ENCODE data around the gene TRIM62.
"Not testable (repeated sequence)": the region's sequence is repeated elsewhere in the genome, so short reads cannot be mapped to it uniquely, and the experiment has no call there.

The TRIM62 gene

GRCh38 chr1:33126411-33127000 lies 55.3 kb downstream of the TRIM62 start:
- FAIRE-seq (no peak), DNase-seq (ENCODE audit: insufficient read length) (no peak)
- TF ChIP-seq POLR2AphosphoS5 (IDR thresholded peaks at IDR 0.05; ENCODE audit: low read depth, low read length) = no peak

GRCh38 chr1:33124647-33125046 lies 57.2 kb downstream of the TRIM62 start:
- FAIRE-seq; DNase-seq (ENCODE audit: insufficient read length): not testable (repeated sequence)

DNA sequence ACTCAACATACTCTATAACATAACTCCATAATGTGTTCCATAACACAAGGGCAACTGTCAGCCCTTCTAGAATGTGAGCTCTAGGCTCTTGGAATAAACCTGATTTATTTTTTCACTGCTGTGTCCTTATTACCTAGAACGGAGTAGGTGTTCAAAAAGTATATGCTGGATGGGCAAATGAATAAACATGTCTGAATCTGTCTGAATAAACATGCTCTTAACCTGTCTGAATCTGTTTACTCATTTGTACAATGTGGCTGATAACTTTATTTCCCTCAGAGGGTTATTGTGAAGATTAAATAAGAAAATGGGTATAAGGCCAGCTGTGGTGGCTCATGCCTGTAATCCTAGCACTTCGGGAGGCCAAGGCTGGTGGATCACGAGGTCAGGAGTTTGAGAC lies 58.6 kb downstream of the TRIM62 start:
- TF ChIP-seq POLR2A (IDR thresholded peaks at IDR 0.05; ENCODE audit: low read depth, low read length) (no peak), POLR2AphosphoS5 (IDR thresholded peaks at IDR 0.05; ENCODE audit: low read depth, low read length) (no peak), TAF1 (IDR thresholded peaks at IDR 0.05; ENCODE audit: borderline replicate concordance, low read depth, low read length) (no peak)
- DNase-seq (ENCODE audit: insufficient read length) = no peak
- no peak for FAIRE-seq

DNA sequence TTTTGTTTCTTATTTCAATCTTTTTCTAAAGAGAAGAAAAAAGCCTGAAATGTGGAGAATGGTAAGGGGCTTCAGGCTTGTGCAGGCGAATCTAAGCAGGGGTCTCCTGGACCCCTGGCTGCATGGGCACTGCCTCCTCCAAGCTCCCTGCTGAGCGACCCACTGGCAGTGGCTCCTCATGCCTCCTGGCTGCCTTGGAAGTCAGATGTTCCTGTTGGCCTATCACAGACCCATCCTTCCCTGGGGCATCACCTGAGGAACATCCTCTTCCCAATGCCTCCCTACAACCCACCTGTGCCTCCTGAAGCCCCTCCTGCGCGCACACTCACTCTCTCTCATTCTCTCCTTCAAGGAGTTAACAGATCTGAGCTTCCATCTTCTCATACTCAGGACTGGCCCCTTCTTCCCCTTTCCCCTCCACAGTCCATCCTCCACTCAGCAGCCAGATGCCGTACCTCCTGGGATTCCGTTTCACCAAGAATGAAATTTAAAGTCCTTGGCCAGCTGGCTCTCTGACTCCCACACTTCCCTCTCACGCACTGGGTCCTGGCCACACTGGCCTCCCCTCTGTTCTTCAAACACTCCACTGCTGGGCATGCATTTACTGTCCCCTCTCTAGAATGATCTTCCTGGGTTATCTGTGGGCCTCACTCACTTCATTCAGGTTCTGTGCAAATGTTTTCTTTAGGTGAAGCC lies 59.2 kb downstream of the TRIM62 start:
- FAIRE-seq (no peak), DNase-seq (ENCODE audit: insufficient read length) (no peak)
- TF ChIP-seq POLR2AphosphoS5 (IDR thresholded peaks at IDR 0.05; ENCODE audit: low read depth, low read length) = no peak
- TF ChIP-seq POLR2A (IDR thresholded peaks at IDR 0.05; ENCODE audit: low read depth, low read length) = no peak
- TF ChIP-seq TAF1 (IDR thresholded peaks at IDR 0.05; ENCODE audit: borderline replicate concordance, low read depth, low read length) = no peak

DNA sequence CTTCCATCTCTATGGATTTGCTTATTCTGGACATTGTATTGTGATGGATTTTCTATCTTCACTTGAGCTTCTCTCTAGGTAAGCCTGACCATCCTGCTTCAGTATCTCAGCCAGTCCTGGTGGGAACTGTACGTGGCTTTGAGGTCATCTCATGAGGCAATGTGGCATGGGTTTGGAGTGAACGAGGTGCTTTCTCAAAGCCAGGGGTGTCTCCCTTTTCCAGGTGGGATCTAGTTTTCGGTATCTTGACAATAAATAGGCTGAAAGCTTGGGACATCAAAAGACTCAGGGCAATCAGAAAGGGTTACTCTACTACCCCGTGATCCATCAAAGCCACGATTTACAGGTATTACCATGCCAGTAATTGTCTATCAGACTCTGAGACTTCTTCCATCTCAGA lies 60.1 kb downstream of the TRIM62 start:
- no peak for TF ChIP-seq POLR2A (IDR thresholded peaks at IDR 0.05; ENCODE audit: low read depth, low read length)
- no peak for TF ChIP-seq POLR2AphosphoS5 (IDR thresholded peaks at IDR 0.05; ENCODE audit: low read depth, low read length)
- TF ChIP-seq TAF1 (IDR thresholded peaks at IDR 0.05; ENCODE audit: borderline replicate concordance, low read depth, low read length) = no peak
- FAIRE-seq = no peak
- DNase-seq (ENCODE audit: insufficient read length) = no peak

DNA sequence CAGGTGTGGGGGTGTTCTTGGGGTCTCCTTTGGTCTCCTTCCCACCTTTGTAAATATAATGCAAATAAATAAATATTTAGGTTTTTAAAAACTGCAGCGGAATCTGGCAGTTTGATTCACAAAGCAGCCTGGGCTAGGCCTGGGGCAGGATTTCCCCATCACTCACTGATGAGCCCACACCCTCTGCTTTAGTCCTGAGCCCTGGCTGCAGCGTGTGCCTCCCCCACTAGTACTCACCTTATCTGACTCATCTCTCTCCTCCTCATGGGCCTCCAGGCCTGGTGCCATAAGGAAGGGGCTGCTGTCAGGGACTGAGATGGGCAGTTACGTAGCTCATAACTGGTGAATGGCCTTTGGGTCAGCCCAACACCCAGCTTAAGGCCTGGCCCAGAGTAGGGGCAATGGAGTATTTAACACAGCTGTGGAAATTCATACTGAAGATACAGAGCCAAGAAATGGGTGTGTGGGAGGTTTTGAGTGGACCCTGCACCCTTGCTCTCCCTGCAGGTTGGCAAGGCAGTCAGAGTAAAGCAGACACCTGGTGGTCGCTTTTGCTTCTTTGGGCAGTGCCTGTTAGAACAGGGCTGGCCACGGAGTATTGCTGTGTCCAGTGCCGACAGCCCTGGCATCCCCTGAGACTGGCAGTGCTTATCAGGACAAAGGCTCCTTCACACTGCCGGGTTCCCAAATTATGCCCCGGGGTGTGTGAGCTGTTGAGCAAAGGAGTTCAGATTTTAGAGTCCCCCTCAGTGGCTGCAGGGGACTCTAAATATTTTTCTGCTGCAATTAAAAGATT lies 61.2 kb downstream of the TRIM62 start:
- no peak for FAIRE-seq
- TF ChIP-seq POLR2AphosphoS5 (IDR thresholded peaks at IDR 0.05; ENCODE audit: low read depth, low read length) (peak; percentile 37; the same call in 1 of the 2 replicates), POLR2A (IDR thresholded peaks at IDR 0.05; ENCODE audit: low read depth, low read length) (no peak)
- DNase-seq (ENCODE audit: insufficient read length) = peak; percentile 57

DNA sequence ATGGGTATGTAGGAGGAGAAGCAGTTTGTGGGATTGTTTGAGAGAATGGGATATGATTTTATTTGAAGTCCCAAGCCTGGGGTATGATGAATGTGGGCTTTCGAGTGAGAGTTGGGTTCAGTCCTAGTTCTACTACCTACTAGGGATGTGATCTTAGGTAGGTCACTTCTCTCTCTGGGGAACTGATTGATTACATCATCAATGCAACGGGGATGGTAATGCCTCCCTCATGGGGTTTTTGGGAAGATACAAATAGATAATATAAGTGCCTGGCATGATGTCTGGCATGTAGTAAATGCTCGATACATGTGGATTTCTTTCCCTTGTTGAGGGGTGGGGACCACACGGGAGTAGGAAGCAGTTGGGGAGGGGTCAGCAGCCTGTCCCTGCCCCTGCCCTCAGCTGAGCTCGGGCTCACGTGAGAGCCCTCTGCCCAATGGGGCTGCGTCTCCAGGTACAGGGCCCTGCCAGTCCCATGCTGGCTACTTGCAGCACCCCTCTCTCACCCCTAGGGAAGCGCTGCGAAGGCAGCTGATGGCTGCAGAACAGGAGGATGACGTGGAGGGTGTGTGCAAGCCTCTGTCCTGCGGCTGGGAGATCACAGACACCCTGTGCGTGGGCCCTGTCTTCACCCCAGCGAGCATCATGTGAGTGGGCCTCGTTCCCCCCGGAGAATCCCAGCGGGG lies 62.2 kb downstream of the TRIM62 start:
- peak; percentile 95 for FAIRE-seq
- no peak; the same call in 1 of the 2 replicates for TF ChIP-seq POLR2A (IDR thresholded peaks at IDR 0.05; ENCODE audit: low read depth, low read length)
- TF ChIP-seq POLR2AphosphoS5 (IDR thresholded peaks at IDR 0.05; ENCODE audit: low read depth, low read length) = no peak; the same call in 1 of the 2 replicates
- no peak for TF ChIP-seq TAF1 (IDR thresholded peaks at IDR 0.05; ENCODE audit: borderline replicate concordance, low read depth, low read length)
- DNase-seq (ENCODE audit: insufficient read length) = peak; percentile 74

DNA sequence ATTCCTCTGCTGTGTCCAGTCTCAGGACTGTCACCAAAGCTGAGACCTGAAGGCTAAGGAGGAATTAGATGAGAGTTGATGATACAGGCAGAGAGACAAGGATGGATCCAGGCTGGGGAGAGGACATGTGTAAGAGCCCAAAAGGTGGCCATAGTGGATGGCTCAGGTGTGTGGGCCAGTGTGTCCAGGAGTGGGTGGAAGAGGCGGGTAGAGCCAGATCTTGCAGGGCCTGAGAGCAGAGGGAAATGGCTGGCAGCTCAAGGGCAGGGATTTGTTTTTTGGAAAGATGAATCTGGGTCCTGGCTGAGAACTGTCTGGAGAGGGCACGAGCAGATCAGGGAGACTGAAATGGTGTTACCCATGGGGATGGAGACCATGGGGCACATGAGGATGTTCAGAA lies 62.8 kb downstream of the TRIM62 start:
- TF ChIP-seq TAF1 (IDR thresholded peaks at IDR 0.05; ENCODE audit: borderline replicate concordance, low read depth, low read length) (no peak), POLR2A (IDR thresholded peaks at IDR 0.05; ENCODE audit: low read depth, low read length) (no peak), POLR2AphosphoS5 (IDR thresholded peaks at IDR 0.05; ENCODE audit: low read depth, low read length) (no peak)
- no peak for FAIRE-seq
- no peak for DNase-seq (ENCODE audit: insufficient read length)

DNA sequence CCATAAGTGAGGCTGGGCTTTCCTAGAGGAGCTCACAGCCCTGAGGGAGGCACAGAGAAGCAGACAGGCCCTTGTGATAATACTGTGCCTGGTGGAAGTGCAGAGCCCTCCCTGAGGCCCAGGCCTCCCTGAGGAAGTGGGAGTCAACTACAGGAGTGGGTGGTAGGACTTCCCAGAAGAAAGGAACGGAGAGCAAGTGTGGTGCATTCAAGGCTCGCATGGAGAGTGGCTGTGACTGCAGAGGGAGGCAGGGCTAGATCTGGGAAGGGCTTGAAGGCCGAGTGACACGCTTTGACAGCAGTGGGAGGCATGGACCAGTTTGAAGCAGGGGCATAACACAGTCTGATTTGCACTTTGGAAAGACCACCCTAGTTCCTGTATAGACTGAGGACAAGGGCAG lies 63.6 kb downstream of the TRIM62 start:
- TF ChIP-seq POLR2A (IDR thresholded peaks at IDR 0.05; ENCODE audit: low read depth, low read length) = no peak
- no peak for TF ChIP-seq POLR2AphosphoS5 (IDR thresholded peaks at IDR 0.05; ENCODE audit: low read depth, low read length)
- TF ChIP-seq TAF1 (IDR thresholded peaks at IDR 0.05; ENCODE audit: borderline replicate concordance, low read depth, low read length) = no peak
- no peak for FAIRE-seq
- no peak for DNase-seq (ENCODE audit: insufficient read length)

DNA sequence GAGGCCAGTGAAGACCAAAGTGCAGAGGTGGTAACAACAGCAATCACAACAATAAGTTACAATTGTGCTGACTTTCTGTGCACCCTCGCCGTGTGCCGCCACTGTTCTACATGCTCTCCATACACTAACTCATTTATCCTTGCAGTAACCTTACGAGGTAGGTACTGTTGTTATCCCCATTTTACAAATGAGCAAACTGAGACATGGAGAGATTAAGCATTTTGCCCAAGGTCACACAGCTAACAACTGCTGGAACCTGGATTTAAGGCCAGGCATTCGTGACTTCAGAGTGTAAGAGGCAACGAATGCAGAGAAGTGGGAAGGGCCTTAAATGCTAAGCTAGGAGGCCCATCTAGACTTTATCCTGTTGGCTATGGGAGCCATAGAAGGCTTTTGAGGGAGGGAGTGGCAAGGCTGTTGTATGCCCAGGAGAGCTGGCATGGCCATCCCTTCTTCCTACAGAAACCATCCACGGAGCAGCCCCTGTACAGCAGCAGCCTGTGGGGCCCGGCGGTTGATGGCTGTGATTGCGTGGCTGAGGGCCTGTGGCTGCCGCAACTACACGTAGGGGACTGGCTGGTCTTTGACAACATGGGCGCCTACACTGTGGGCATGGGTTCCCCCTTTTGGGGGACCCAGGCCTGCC lies 64.3 kb downstream of the TRIM62 start:
- DNase-seq (ENCODE audit: insufficient read length) (no peak), FAIRE-seq (no peak)
- no peak for TF ChIP-seq TAF1 (IDR thresholded peaks at IDR 0.05; ENCODE audit: borderline replicate concordance, low read depth, low read length)
- no peak for TF ChIP-seq POLR2A (IDR thresholded peaks at IDR 0.05; ENCODE audit: low read depth, low read length)
- TF ChIP-seq POLR2AphosphoS5 (IDR thresholded peaks at IDR 0.05; ENCODE audit: low read depth, low read length) = no peak

- FAIRE-seq = no peak
- no peak for DNase-seq (ENCODE audit: insufficient read length)
Measured at GRCh38 chr1:33111965-33112364, 69.9 kb downstream of the TRIM62 start.

More at GRCh38 chr1:33111965-33112364, 69.9 kb downstream of the TRIM62 start:
- TF ChIP-seq POLR2AphosphoS5 (IDR thresholded peaks at IDR 0.05; ENCODE audit: low read depth, low read length) (no peak), POLR2A (IDR thresholded peaks at IDR 0.05; ENCODE audit: low read depth, low read length) (no peak), TAF1 (IDR thresholded peaks at IDR 0.05; ENCODE audit: borderline replicate concordance, low read depth, low read length) (no peak)
